Fibroblast of lung (primary cell): Measurements from ENCODE around the gene C12orf76.

ENCODE experiments used
- CTCF ChIP-seq, 2 donors: IDR thresholded peaks in 1 of 2; conservative IDR thresholded peaks in 1 of 2; 1 replicate in 1 of 2; 2 replicates in 1 of 2; pipeline ENCODE4 v1.5.1; 2011 to 2012; ENCODE audit warnings: low read length in 2 of 2, control low read depth in 1 of 2, inconsistent platforms in 1 of 2, low read depth in 1 of 2, mild to moderate bottlenecking in 1 of 2
- EZH2 ChIP-seq: IDR thresholded peaks from 2 replicates; pipeline ENCODE4 v1.5.1; 2012; ENCODE audit warnings: low read length, control low read depth, mild to moderate bottlenecking; ENCODE audit errors: missing control alignments

DNA sequence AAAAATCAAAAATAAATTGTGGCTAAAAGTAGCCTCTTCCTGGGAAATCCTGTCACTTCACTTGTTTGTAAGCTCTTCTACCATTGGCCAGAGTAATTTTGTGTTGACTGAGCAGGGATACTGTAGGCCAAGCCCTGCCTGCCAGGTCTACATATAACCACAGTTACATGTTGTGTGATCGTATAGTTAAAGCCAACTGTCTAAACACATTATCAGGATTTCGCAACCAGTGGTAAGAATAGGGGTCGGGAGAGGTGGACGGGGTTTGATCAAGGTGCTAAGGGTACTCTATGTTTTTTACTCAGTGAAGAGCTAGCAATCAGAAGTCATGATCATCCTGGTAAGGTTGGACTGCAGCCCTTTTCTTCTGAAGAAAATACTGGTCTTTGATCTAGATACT, 35.7 kb downstream of the C12orf76 start:
- TF ChIP-seq EZH2 (no peak), CTCF (conservative IDR thresholded peaks at IDR 0.05 in 1 of 2, IDR thresholded peaks at IDR 0.05 in 1 of 2; ENCODE audit: low read depth in 1 of 2, low read length in 2 of 2) (no peak)
